GM12878 (cell line): ENCODE measurements around the gene GRK7. TPM values are rescaled to one million over a fixed set of nuclear protein-coding genes. Genes with fewer than 3 reads are reported as not detected.

Source experiments
- ATAC-seq: fragments of 200-7000 bp; cut with Tn5 transposase; 3 replicates; pipeline ENCODE4 v1.9.1; 2020; ENCODE audit warnings: mild to moderate bottlenecking, moderate library complexity
- BruUV-seq: library from RNA; stranded (reverse); fragments of 400-500 nt; replicated peaks from 2 replicates; lab custom pipeline; 2021; lab: Mats Ljungman, UMichigan
- CTCF ChIA-PET: fragments of 300-600 bp; sonication (Branson Sonifier 250); formaldehyde crosslinking; extraction: SDS; loops from one replicate; lab custom pipeline; 2021; ENCODE audit warnings: inconsistent platforms; lab: Yijun Ruan, JAX
- POLR2A ChIA-PET: fragments of 350-600 bp; formaldehyde crosslinking; extraction: SDS; loops from one replicate; lab custom pipeline; 2021; ENCODE audit warnings: inconsistent platforms; lab: Charles Lee
- RAD21 ChIA-PET: fragments of 300-600 bp; sonication (Branson Sonifier 250); formaldehyde crosslinking; loops from one replicate; lab custom pipeline; 2023; ENCODE audit warnings: antibody characterized with exemption; ENCODE audit not compliant: unreplicated experiment; lab: Charles Lee
- SMC1A ChIA-PET: fragments of 300-600 bp; sonication (Branson Sonifier 250); formaldehyde crosslinking; loops from one replicate; lab custom pipeline; 2023; ENCODE audit not compliant: unreplicated experiment, uncharacterized antibody; lab: Charles Lee
- DNase-seq: peaks from one replicate; pipeline ENCODE4 v3.0.0-alpha.2; 2011; ENCODE audit warnings: low read depth, low spot score
- FAIRE-seq: peaks from 3 replicates; lab custom pipeline; 2011; peaks lifted over from hg19 to GRCh38; lab: Jason Lieb, UNC
- H2AFZ ChIP-seq: 2 replicates; pipeline ENCODE4 v1.6.0; 2011; ENCODE audit warnings: low read depth, low read length, control low read depth; ENCODE audit not compliant: control insufficient read depth
- H3K27ac ChIP-seq: 2 replicates; pipeline ENCODE4 v1.5.1; 2011; ENCODE audit warnings: control low read depth; ENCODE audit not compliant: control insufficient read depth, insufficient read depth
- H3K27me3 ChIP-seq, 2 experiments: replicated peaks in 1 of 2; 2 replicates each; pipeline versions ENCODE4 v1.6.0 to v1.6.1; 2011; ENCODE audit warnings: low read length in 1 of 2; ENCODE audit not compliant: control insufficient read depth in 2 of 2, insufficient read depth in 2 of 2
- H3K36me3 ChIP-seq, 2 experiments: 2 replicates each; pipeline ENCODE4 v1.5.1; 2011; ENCODE audit warnings: low read length in 1 of 2; ENCODE audit not compliant: control insufficient read depth in 2 of 2, insufficient read depth in 2 of 2
- H3K4me1 ChIP-seq: 2 replicates; pipeline ENCODE4 v1.6.1; 2011; ENCODE audit warnings: mild to moderate bottlenecking, low read length, moderate library complexity, mixed read lengths; ENCODE audit not compliant: control insufficient read depth, insufficient read depth
- H3K4me2 ChIP-seq: 2 replicates; pipeline ENCODE4 v1.6.0; 2011; ENCODE audit warnings: control low read depth; ENCODE audit not compliant: control insufficient read depth, insufficient read depth
- H3K4me3 ChIP-seq: fragments of 200-600 bp; sonication (generic); 2 replicates; pipeline ENCODE4 v1.5.1; 2016
- H3K79me2 ChIP-seq: 2 replicates; pipeline ENCODE4 v1.6.0; 2011; ENCODE audit warnings: low read length; ENCODE audit not compliant: control insufficient read depth, insufficient read depth
- H3K9ac ChIP-seq: 2 replicates; pipeline ENCODE4 v1.8.0; 2011; ENCODE audit warnings: low read length, control low read depth, mixed read lengths; ENCODE audit not compliant: control insufficient read depth, insufficient read depth
- H3K9me3 ChIP-seq: replicated peaks from 3 replicates; pipeline ENCODE4 v1.5.1; 2011; ENCODE audit warnings: mild to moderate bottlenecking, low read length; ENCODE audit not compliant: control insufficient read depth, insufficient read depth
- H4K20me1 ChIP-seq: 2 replicates; pipeline ENCODE4 v1.6.0; 2011; ENCODE audit not compliant: control insufficient read depth, insufficient read depth
- CHD1 ChIP-seq: IDR thresholded peaks from 2 replicates; pipeline ENCODE4 v1.6.1; 2012; ENCODE audit warnings: low read depth, low read length, improper control_type of control experiment
- CREB1 ChIP-seq: IDR thresholded peaks from 2 replicates; pipeline ENCODE4 v1.6.1; 2012; ENCODE audit warnings: low read depth, mild to moderate bottlenecking, inconsistent platforms
- EED ChIP-seq: sonication (generic); IDR thresholded peaks from 2 replicates; pipeline ENCODE4 v1.6.1; 2016; ENCODE audit warnings: antibody characterized with exemption, low read depth
- NFIC ChIP-seq: IDR thresholded peaks from 2 replicates; pipeline ENCODE4 v1.6.1; 2012; ENCODE audit warnings: low read depth, mild to moderate bottlenecking, inconsistent platforms, low read length, moderate library complexity
- RFX5 ChIP-seq: IDR thresholded peaks from 2 replicates; pipeline ENCODE4 v1.6.1; 2011; ENCODE audit warnings: low read depth, low read length, improper control_type of control experiment
- TBL1XR1 ChIP-seq: IDR thresholded peaks from 2 replicates; pipeline ENCODE4 v1.6.1; 2012; ENCODE audit warnings: low read depth, low read length, improper control_type of control experiment
- WGBS: methylation state at CpG from one replicate; pipeline ENCODE4 v1.1.6; 2016; ENCODE audit warnings: low lambda C conversion rate; ENCODE audit not compliant: insufficient replicate concordance, insufficient coverage; ENCODE audit errors: missing lambda C conversion rate; 5-methylcytosine and 5-hydroxymethylcytosine counted together
- in situ Hi-C: fragments of 300-500 bp; cut with MboI; formaldehyde crosslinking; loops from 9 replicates; pipeline ENCODE4 v1.14.3; 2018; ENCODE audit warnings: mixed read lengths
- intact Hi-C: fragments of 100-400 bp; cut with micrococcal nuclease; formaldehyde crosslinking; loops from one replicate; pipeline ENCODE4 v1.14.2; 2022; ENCODE audit not compliant: unreplicated experiment
- polyA plus RNA-seq, 11 experiments: library from polyadenylated mRNA; depleted of rRNA in 4 of 11; unstranded in 6 of 11; stranded (reverse) in 5 of 11; fragments of >200 nt; fragmentation: Nextera tagmentation in 4 of 11; fragmentation: Illumina TruSeq in 1 of 11; extraction: Ambion mirVana in 4 of 11; extraction: Trizol in 1 of 11; gene quantifications; 1 replicate in 1 of 11; 2 replicates in 10 of 11; pipeline versions ENCODE4 v1.2.1 to v1.2.3, GENCODE V29; 2011 to 2016; ENCODE audit warnings: inconsistent platforms in 2 of 11, missing spikeins in 2 of 11, low read depth in 1 of 11
- total RNA-seq, 4 experiments: library from RNA; depleted of rRNA in 3 of 4; stranded (reverse); fragments of >200 nt in 3 of 4; fragmentation: Illumina TruSeq in 1 of 4; extraction: Trizol in 1 of 4; gene quantifications; 2 replicates each; pipeline versions ENCODE4 v1.2.1 to v1.2.3, GENCODE V29; 2013 to 2021
- TF ChIP-seq, protein P1 (sequence below): fragments of 450-650 bp; IDR thresholded peaks from 2 replicates; pipeline ENCODE4 v1.6.1; 2018; ENCODE audit warnings: mild to moderate bottlenecking, low read depth, moderate library complexity; ENCODE audit not compliant: partially characterized antibody
- TF ChIP-seq, protein P2 (sequence below): IDR thresholded peaks from 2 replicates; pipeline ENCODE4 v1.6.1; 2011; ENCODE audit warnings: borderline replicate concordance, low read depth, mild to moderate bottlenecking, moderate library complexity, mixed read lengths, low read length; ENCODE audit not compliant: insufficient read depth; ENCODE audit errors: extremely low read length
- TF ChIP-seq, protein P3 (sequence below): fragments of 450-650 bp; IDR thresholded peaks from 2 replicates; pipeline ENCODE4 v1.6.1; 2017; ENCODE audit warnings: mild to moderate bottlenecking
- TF ChIP-seq, protein P4 (sequence below): fragments of 450-650 bp; IDR thresholded peaks from 2 replicates; pipeline ENCODE4 v1.6.1; 2014; ENCODE audit warnings: mild to moderate bottlenecking
- TF ChIP-seq, protein P5 (sequence below): IDR thresholded peaks from 2 replicates; pipeline ENCODE4 v1.6.1; 2012; ENCODE audit warnings: low read length, inconsistent platforms

Gene GRK7
- total and polyA plus RNA-seq, 10 of the 15 experiments (the other 5 are each of a cell fraction or from before 2014, with no cell fraction given), result not detected

DNA sequence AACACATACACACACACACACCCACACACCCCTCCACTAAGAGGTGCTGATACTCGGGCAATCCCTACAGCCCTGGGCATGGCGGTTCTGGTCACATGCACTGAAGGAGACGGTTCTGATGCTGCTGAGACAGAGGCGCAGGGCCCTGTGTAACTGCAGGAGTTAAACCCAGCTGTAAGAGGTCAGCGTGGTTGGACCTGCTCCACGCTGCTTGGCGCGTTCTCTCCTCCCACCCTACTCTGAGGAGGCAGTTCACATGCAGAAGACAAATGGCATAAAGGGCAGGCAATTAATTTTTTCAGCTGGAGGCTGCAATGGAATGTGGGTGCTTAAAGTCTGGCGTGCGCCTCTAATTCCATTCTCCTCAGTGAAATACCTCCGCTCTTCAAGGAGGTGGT lies 35.2 kb downstream of the GRK7 start (continued):
- TF ChIP-seq RFX5 (no peak), CHD1 (no peak), CREB1 (no peak)
- TF ChIP-seq, protein P1, sequence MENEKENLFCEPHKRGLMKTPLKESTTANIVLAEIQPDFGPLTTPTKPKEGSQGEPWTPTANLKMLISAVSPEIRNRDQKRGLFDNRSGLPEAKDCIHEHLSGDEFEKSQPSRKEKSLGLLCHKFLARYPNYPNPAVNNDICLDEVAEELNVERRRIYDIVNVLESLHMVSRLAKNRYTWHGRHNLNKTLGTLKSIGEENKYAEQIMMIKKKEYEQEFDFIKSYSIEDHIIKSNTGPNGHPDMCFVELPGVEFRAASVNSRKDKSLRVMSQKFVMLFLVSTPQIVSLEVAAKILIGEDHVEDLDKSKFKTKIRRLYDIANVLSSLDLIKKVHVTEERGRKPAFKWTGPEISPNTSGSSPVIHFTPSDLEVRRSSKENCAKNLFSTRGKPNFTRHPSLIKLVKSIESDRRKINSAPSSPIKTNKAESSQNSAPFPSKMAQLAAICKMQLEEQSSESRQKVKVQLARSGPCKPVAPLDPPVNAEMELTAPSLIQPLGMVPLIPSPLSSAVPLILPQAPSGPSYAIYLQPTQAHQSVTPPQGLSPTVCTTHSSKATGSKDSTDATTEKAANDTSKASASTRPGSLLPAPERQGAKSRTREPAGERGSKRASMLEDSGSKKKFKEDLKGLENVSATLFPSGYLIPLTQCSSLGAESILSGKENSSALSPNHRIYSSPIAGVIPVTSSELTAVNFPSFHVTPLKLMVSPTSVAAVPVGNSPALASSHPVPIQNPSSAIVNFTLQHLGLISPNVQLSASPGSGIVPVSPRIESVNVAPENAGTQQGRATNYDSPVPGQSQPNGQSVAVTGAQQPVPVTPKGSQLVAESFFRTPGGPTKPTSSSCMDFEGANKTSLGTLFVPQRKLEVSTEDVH, result no peak
- TF ChIP-seq, protein P2, sequence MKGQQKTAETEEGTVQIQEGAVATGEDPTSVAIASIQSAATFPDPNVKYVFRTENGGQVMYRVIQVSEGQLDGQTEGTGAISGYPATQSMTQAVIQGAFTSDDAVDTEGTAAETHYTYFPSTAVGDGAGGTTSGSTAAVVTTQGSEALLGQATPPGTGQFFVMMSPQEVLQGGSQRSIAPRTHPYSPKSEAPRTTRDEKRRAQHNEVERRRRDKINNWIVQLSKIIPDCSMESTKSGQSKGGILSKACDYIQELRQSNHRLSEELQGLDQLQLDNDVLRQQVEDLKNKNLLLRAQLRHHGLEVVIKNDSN, result no peak

DNA sequence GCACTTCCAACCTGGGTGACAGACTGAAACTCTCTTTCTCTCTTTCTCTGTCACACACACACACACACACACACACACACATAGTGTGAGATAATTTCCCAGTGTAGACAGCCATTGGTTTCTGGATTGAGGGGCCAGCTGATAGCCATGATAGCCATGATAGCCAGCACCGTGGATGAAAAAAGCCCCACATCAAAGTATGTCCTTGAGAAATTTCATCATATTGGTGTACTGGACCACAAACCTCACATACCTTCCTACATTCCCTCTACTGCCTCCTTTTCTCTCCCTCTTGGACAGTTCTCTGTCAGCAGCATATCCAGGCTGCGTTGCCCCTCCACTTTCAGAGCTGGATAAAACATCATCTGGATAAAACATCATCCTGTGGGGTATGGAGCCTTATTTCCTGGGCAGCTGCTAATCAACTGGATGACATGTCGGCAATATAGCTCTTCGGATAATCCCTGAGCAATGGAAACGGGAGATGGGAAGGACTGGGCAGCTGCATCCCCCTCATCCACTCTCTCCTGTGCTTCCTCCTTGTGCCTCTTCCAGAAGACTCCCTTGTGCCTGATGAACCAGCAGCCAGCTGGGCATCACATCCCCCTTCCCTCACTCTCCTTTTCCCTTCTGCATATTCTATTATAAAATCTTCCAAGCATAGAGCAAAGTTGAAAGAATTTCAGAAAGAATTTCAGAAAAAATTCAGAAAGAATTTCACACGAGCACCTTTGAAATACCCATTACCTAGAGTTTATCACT lies 39.3 kb downstream of the GRK7 start:
- TF ChIP-seq, protein P2, result no peak
- no peak for TF ChIP-seq TBL1XR1
- no peak for TF ChIP-seq NFIC
- TF ChIP-seq, protein P3, sequence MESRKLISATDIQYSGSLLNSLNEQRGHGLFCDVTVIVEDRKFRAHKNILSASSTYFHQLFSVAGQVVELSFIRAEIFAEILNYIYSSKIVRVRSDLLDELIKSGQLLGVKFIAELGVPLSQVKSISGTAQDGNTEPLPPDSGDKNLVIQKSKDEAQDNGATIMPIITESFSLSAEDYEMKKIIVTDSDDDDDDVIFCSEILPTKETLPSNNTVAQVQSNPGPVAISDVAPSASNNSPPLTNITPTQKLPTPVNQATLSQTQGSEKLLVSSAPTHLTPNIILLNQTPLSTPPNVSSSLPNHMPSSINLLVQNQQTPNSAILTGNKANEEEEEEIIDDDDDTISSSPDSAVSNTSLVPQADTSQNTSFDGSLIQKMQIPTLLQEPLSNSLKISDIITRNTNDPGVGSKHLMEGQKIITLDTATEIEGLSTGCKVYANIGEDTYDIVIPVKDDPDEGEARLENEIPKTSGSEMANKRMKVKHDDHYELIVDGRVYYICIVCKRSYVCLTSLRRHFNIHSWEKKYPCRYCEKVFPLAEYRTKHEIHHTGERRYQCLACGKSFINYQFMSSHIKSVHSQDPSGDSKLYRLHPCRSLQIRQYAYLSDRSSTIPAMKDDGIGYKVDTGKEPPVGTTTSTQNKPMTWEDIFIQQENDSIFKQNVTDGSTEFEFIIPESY, result no peak
- TF ChIP-seq, protein P4, sequence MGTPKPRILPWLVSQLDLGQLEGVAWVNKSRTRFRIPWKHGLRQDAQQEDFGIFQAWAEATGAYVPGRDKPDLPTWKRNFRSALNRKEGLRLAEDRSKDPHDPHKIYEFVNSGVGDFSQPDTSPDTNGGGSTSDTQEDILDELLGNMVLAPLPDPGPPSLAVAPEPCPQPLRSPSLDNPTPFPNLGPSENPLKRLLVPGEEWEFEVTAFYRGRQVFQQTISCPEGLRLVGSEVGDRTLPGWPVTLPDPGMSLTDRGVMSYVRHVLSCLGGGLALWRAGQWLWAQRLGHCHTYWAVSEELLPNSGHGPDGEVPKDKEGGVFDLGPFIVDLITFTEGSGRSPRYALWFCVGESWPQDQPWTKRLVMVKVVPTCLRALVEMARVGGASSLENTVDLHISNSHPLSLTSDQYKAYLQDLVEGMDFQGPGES, result no peak
- TF ChIP-seq, protein P5, sequence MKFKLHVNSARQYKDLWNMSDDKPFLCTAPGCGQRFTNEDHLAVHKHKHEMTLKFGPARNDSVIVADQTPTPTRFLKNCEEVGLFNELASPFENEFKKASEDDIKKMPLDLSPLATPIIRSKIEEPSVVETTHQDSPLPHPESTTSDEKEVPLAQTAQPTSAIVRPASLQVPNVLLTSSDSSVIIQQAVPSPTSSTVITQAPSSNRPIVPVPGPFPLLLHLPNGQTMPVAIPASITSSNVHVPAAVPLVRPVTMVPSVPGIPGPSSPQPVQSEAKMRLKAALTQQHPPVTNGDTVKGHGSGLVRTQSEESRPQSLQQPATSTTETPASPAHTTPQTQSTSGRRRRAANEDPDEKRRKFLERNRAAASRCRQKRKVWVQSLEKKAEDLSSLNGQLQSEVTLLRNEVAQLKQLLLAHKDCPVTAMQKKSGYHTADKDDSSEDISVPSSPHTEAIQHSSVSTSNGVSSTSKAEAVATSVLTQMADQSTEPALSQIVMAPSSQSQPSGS, result no peak
- no peak for TF ChIP-seq EED
- H3K4me1 ChIP-seq, result peaks cover 3% of the 10 kb centered on the region
- no peaks in the 10 kb centered on the region for H3K9me3 ChIP-seq
- no peaks in the 10 kb centered on the region for H3K36me3 ChIP-seq
- no peaks in the 10 kb centered on the region for H4K20me1 ChIP-seq
- 49% methylated on average over 6 of the region's 6 CpGs for WGBS
- DNase-seq (no peak), ATAC-seq (no peak), FAIRE-seq (no peak)
- H3K4me3 ChIP-seq, result no peak overlapping the region
- RAD21 ChIA-PET, result no interaction called here
- H3K4me2 ChIP-seq, result no peak overlapping the region
- no peak overlapping the region for H3K9ac ChIP-seq
- SMC1A ChIA-PET, result no interaction called here
- CTCF ChIA-PET, result no interaction called here
- no peak overlapping the region for H3K27ac ChIP-seq
- intact Hi-C loops, result no loop called here
- in situ Hi-C loops, result no loop called here
- H3K79me2 ChIP-seq, result no peaks in the 10 kb centered on the region
- no peaks in the 10 kb centered on the region; a peak in 1 of 4 replicates for H3K27me3 ChIP-seq
- POLR2A ChIA-PET, result no interaction called here
- no TSS peak for BruUV-seq
- no peak overlapping the region for H2AFZ ChIP-seq
